ENCODE results near the gene DUS1L. TPM values are rescaled to one million over a fixed set of nuclear protein-coding genes. Genes with fewer than 3 reads are reported as not detected.
A peak's percentile ranks its signal among the peaks of the same experiment; 100 is the strongest.

The DUS1L gene
- polyA plus RNA-seq, 1 donor (not counting 4 experiments of a cell fraction or from before 2014, with no cell fraction given) = 49.1 TPM

DNA sequence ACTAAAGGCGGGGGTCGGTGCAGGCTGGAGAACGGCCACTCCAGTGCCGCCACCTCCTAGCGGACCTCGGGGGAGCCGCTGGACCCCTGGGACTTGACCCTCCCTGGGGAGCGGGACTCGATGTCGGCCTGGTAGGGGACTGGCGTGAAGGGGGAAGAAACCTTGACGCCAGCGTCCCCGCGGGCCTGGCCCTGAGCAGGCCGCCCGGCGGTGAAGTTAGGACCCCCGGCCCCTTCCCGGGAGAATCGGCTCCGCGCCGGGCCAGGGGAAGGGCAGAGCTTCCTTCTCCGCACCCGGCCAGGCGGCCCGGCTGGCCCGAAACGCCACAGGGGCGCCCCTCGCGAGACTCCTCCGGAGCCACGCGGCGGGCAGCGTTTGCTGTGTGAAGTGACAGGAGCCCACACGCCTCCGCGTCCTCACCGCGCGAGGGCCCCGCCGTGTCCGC is 389 bp downstream of the DUS1L start:
- Histone ChIP-seq H3K27me3 (ENCODE audit: control insufficient read depth, extremely low read depth, insufficient read depth, low read length) (no peaks in the 10 kb centered on the region), H3K9me3 (ENCODE audit: control insufficient read depth, low read depth, low read length) (no peaks in the 10 kb centered on the region), H3K36me3 (ENCODE audit: control insufficient read depth in 2 of 2, extremely low read depth in 1 of 2, insufficient read depth in 2 of 2, low read length in 2 of 2) (peaks cover 16 to 17% of the 10 kb centered on the region in 2 experiments), H3K9ac (ENCODE audit: control insufficient read depth, extremely low read depth, insufficient read depth, low read length) (peak overlapping the region; percentile 83), H3K9me1 (ENCODE audit: control insufficient read depth, extremely low read depth, insufficient read depth, low read length) (no peaks in the 10 kb centered on the region), H2AFZ (ENCODE audit: control insufficient read depth, low read length) (peak overlapping the region; percentile 5), H3K4me2 (ENCODE audit: control insufficient read depth, extremely low read depth, insufficient read depth, low read depth, low read length) (peak overlapping the region; percentile 93), H3K4me3 (ENCODE audit: control insufficient read depth in 2 of 3, extremely low read depth in 1 of 3, insufficient read depth in 2 of 3, low read depth in 1 of 3, low read length in 3 of 3) (peak overlapping the region; percentile 78 to 84 (median 84)), H4K20me1 (ENCODE audit: control insufficient read depth, extremely low read depth, insufficient read depth, low read length) (peaks cover 9% of the 10 kb centered on the region), H3K4me1 (ENCODE audit: control insufficient read depth, extremely low read depth, insufficient read depth, low read length) (peaks cover 13% of the 10 kb centered on the region), H3K27ac (ENCODE audit: control insufficient read depth, insufficient read depth, low read length) (peak overlapping the region; percentile 52), H3K79me2 (ENCODE audit: control insufficient read depth, insufficient read depth, low read length) (peaks cover 20% of the 10 kb centered on the region)
- dilution Hi-C loops (cut with MboI; ENCODE audit: extremely low pct_ligation_motif_present, low sequenced_read_pairs) = no loop called here
- FAIRE-seq = no peak
- TF ChIP-seq, protein P1, sequence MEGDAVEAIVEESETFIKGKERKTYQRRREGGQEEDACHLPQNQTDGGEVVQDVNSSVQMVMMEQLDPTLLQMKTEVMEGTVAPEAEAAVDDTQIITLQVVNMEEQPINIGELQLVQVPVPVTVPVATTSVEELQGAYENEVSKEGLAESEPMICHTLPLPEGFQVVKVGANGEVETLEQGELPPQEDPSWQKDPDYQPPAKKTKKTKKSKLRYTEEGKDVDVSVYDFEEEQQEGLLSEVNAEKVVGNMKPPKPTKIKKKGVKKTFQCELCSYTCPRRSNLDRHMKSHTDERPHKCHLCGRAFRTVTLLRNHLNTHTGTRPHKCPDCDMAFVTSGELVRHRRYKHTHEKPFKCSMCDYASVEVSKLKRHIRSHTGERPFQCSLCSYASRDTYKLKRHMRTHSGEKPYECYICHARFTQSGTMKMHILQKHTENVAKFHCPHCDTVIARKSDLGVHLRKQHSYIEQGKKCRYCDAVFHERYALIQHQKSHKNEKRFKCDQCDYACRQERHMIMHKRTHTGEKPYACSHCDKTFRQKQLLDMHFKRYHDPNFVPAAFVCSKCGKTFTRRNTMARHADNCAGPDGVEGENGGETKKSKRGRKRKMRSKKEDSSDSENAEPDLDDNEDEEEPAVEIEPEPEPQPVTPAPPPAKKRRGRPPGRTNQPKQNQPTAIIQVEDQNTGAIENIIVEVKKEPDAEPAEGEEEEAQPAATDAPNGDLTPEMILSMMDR (optimal IDR thresholded peaks at IDR 0.05 in 1 of 3, IDR thresholded peaks at IDR 0.05 in 1 of 3, conservative IDR thresholded peaks at IDR 0.05 in 1 of 3; ENCODE audit: extremely low read depth in 1 of 3, insufficient read depth in 2 of 3, low read length in 3 of 3) = no peak
- TF ChIP-seq EZH2 (IDR thresholded peaks at IDR 0.05; ENCODE audit: low read length) = no peak
- DNase-seq (ENCODE audit: low read depth, low spot score) = no peak

- Histone ChIP-seq H2AFZ (ENCODE audit: control insufficient read depth, low read length) (no peak overlapping the region), H3K79me2 (ENCODE audit: control insufficient read depth, insufficient read depth, low read length) (peaks cover 20% of the 10 kb centered on the region), H3K4me1 (ENCODE audit: control insufficient read depth, extremely low read depth, insufficient read depth, low read length) (peaks cover 13% of the 10 kb centered on the region), H3K27me3 (ENCODE audit: control insufficient read depth, extremely low read depth, insufficient read depth, low read length) (no peaks in the 10 kb centered on the region), H3K9ac (ENCODE audit: control insufficient read depth, extremely low read depth, insufficient read depth, low read length) (peak overlapping the region; percentile 83), H3K4me3 (ENCODE audit: control insufficient read depth in 2 of 3, extremely low read depth in 1 of 3, insufficient read depth in 2 of 3, low read depth in 1 of 3, low read length in 3 of 3) (peak overlapping the region; percentile 78 to 84 (median 84)), H3K4me2 (ENCODE audit: control insufficient read depth, extremely low read depth, insufficient read depth, low read depth, low read length) (peak overlapping the region; percentile 93), H3K27ac (ENCODE audit: control insufficient read depth, insufficient read depth, low read length) (peak overlapping the region; percentile 52), H4K20me1 (ENCODE audit: control insufficient read depth, extremely low read depth, insufficient read depth, low read length) (peaks cover 9% of the 10 kb centered on the region), H3K9me3 (ENCODE audit: control insufficient read depth, low read depth, low read length) (no peaks in the 10 kb centered on the region), H3K9me1 (ENCODE audit: control insufficient read depth, extremely low read depth, insufficient read depth, low read length) (no peaks in the 10 kb centered on the region), H3K36me3 (ENCODE audit: control insufficient read depth in 2 of 2, extremely low read depth in 1 of 2, insufficient read depth in 2 of 2, low read length in 2 of 2) (peaks cover 18 to 20% of the 10 kb centered on the region in 2 experiments)
- TF ChIP-seq, protein P1 (optimal IDR thresholded peaks at IDR 0.05 in 1 of 3, IDR thresholded peaks at IDR 0.05 in 1 of 3, conservative IDR thresholded peaks at IDR 0.05 in 1 of 3; ENCODE audit: extremely low read depth in 1 of 3, insufficient read depth in 2 of 3, low read length in 3 of 3) = peak in 1 of 3 experiments; percentile 4
- TF ChIP-seq EZH2 (IDR thresholded peaks at IDR 0.05; ENCODE audit: low read length) = no peak
- FAIRE-seq (no peak), DNase-seq (ENCODE audit: low read depth, low spot score) (no peak)
- dilution Hi-C loops (cut with MboI; ENCODE audit: extremely low pct_ligation_motif_present, low sequenced_read_pairs) = no loop called here
These were observed 991 bp downstream of the DUS1L start for GRCh38 chr17:82064433-82065192.

Measured in keratinocyte (primary cell).